Esophagus muscularis mucosa (tissue), 3 donors: Measurements from ENCODE around the gene PPL.

ENCODE experiments used
- EP300 ChIP-seq: sonication (generic); formaldehyde crosslinking; IDR thresholded peaks from one replicate; pipeline ENCODE4 v1.6.1; 2017; ENCODE audit warnings: antibody characterized with exemption
- POLR2AphosphoS5 ChIP-seq, 2 donors: sonication (generic); formaldehyde crosslinking; IDR thresholded peaks; one replicate each; pipeline ENCODE4 v1.6.1; 2017; ENCODE audit warnings: antibody characterized with exemption in 2 of 2

DNA sequence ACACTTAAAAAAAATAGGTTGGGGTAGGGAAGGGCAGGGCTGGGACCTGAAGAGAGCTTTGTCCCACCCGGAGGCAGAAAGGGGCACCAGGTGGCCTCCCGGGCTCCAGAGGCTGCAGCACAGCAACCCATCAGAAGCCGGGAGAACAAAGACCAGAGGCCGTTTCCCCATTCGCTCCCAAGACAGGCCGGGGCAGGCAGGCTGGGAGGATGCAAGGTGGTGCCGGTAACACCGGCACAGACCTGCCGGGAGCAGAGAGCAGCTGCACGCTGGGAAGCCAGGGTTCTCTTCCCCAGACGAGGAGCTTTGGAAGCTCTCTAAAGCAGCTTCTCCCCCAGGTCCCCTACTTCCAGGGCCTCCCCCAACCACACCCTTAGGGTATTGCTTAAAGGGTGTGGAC lies 5.6 kb downstream of the PPL start:
- TF ChIP-seq POLR2AphosphoS5 (IDR thresholded peaks at IDR 0.05) (no peak), EP300 (no peak)
